Airway epithelial cell (primary cell): ENCODE data around the gene PMVK. TPM values are rescaled to one million over a fixed set of nuclear protein-coding genes. Genes with fewer than 3 reads are reported as not detected.

Experiments
- total RNA-seq: library from RNA; depleted of rRNA; stranded (reverse); fragments of >200 nt; gene quantifications from 2 replicates; pipeline ENCODE4 v1.2.3, GENCODE V29; 2015

PMVK gene
- 13.7 and 14.2 TPM in 2 replicates for total RNA-seq

DNA sequence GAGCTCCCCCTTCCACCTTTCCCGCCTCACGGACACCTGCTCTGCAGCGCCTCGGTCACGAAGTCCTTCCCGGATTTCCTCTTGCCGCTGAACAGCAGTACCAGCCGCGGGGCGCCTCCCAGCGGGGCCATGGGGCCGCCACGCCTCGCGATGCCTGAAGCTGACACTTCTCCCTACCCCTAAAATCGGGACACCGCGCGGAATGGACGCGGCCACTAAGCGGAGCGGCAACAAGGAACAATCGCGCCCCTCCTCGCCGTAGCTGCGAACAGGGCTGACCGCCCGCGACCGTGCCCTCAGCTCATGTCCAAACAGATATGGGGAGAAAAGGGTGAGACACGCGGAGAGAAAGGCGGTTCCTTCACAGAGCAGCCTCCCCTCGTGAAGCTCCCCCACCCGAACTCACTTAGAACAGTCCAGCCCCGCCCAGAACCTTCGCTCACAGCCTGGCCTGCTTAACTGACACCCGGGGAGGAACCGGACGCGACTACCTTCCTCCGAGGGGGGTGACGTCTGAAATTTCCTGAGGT lies at the start of gene PMVK:
Gene PMVK, minus strand, starts transcription at position 165 of the 530 bp plus-strand sequence. Its CDS starts 34 bp downstream, at position 131.

DNA sequence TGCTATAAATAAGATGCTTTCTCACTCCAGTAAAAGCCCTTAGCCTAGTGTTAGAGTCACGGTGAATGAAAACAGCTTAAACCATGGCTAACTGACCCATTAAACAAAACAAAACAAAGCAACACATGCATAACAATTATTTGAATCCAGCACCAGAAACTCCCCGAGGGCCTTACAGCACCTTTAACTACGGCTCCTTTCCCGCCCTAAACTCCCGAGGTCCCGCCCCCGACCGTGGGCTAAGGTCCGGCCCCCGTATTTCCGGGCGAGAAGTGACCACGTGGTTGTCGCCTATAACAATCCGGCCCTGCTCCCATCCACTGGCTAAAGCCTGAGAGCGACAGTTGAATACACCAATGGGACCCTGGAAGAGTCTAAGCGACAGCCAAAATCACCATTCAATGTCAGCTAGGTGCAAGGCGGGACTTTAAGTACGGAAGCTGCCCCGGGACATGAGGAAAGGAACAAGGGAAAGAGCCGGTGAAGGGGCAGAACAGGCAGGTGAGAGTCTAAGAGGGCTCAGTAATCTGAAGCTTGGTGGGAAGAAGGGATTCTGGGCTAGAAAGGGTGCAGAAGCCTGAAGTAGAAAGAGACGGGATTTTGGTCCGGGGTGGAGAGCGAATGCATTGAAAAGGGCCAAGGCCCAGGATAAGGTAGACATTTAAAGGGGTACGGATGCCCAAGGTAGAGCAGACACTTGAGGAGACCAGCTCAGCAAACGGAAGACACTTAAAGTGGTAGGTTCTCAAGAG lies 46.6 kb upstream of the PMVK start, which contains the start of gene FLAD1:
Gene FLAD1, plus strand, starts transcription at position 448 of the 752 bp plus-strand sequence. CDS start 351 bp downstream, outside the sequence.

GRCh38 chr1:154974102-154974807 lies 37.7 kb upstream of the PMVK start, which contains the start of gene CKS1B:
TSS of gene CKS1B (plus strand) at chr1:154974681. CDS start at chr1:154974746, 65 bp downstream.

DNA sequence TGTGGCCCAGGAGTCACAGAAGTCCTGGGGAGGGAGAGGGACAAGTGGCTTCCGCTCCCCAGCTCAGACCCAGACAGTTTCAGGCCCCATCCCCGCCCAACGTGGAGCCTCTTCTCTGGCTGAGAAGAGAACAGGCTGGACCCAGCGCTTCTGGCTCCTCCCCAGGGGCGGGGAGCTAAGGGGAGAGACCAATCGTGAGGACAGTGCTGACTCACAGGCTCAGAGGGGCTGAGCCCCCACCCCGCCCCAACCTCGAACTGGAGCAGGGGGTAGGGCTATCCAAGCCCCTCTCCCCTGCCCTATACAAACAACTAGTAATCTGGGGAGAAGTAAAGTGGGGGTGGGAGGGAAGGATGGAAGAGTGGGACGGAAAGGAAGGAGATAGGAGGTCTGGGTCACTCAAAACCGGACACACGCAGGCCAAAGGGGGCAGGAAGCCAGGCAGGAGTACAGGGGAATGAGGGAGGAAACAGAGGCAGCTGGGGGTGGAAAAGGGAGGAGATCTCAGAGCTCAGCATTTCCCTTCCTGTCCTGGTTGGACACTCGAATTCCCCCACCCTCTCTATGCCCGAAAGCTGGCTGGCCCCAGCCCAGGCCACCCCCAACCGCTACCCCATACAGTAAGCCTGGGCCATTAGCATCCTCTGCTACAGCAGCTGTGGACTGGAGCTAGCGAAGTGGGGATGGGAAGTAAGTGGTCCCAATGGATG lies 34.3 kb upstream of the PMVK start, which contains the start of gene SHC1:
Gene SHC1, minus strand, starts transcription at position 117 of the 710 bp plus-strand sequence. CDS start 221 bp downstream, outside the sequence.

DNA sequence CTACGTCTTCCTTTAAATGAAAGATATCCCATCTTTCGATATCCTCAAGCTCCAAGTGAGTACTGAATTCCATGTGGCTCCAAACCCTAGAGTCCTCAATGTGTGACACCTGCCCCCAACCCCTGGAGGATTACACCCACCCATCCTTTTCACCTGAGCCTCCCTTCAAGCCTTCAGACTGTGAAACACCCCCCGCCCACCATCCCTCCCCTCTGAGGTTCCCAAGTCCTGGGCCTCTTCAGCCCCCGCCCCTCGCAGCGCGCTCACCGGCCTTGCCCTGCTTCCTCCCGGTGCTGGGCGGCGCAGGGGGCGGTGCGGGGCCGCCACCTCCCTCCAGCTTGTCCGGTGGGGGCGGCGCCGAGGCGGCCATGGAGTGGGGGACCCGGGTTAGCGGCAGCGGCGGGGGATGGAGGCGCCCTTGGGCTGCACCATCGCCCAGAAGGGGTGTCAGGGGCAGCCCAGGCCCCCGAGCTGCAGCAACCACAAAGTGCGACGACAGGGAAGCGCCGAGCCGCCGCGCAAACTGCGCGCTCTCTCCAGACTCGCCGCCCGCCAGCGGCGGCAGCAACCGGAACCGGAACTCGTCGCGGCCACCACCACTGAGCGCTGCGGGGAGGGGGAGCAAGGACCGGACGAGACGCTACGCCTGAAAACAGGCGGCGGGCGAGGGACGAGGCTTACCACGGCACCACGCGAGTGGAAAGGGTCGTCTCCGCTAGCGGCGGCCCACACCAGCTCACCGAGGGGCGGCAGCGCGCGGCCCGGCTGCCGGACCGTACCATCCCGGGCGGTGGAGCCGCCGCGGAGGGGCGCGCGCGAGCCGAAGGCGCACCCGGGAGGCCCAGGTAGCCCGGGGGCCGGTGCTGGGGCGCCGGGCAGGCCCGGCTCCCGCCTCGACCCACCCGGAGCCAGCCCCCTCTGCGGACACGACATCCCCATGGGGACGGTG lies 25.0 kb upstream of the PMVK start, which contains the start of gene PYGO2:
Gene PYGO2, minus strand, starts transcription at position 576 of the 949 bp plus-strand sequence. Its CDS starts 206 bp downstream, at position 370.

GRCh38 chr1:154955718-154956543 lies 19.4 kb upstream of the PMVK start, which contains the start of gene PBXIP1:
TSS of gene PBXIP1 (minus strand) at chr1:154956099. CDS start at chr1:154953721, 2,378 bp downstream.

Other genes with a start within 250 kb of the PMVK start
- gene KCNN3, start 66.4 kb downstream of the PMVK start, total RNA-seq = 0.07 TPM in 1 of 2 replicates, not detected in the other
- 27.4 and 28.8 TPM in 2 replicates for gene PBXIP1, start 19.4 kb upstream of the PMVK start, total RNA-seq
- gene PYGO2, start 25.1 kb upstream of the PMVK start, total RNA-seq = 15.3 and 24.6 TPM in 2 replicates
- gene SHC1, start 34.0 kb upstream of the PMVK start, total RNA-seq = 256 and 325 TPM in 2 replicates
- gene CKS1B, start 38.0 kb upstream of the PMVK start, total RNA-seq = 208 and 242 TPM in 2 replicates
- gene FLAD1, start 46.6 kb upstream of the PMVK start, total RNA-seq = 32.0 and 42.0 TPM in 2 replicates
- 0.92 TPM in 1 of 2 replicates, not detected in the other for gene LENEP, start 56.9 kb upstream of the PMVK start, total RNA-seq
- 67.2 and 89.0 TPM in 2 replicates for gene ZBTB7B, start 66.1 kb upstream of the PMVK start, total RNA-seq
- 0.07 TPM in 1 of 2 replicates, not detected in the other for gene DCST2, start 97.1 kb upstream of the PMVK start, total RNA-seq
- gene DCST1, start 97.1 kb upstream of the PMVK start, total RNA-seq = not detected in 2 replicates
- gene ADAM15, start 114.6 kb upstream of the PMVK start, total RNA-seq = 296 and 381 TPM in 2 replicates
- gene EFNA4, start 127.0 kb upstream of the PMVK start, total RNA-seq = 25.0 and 26.7 TPM in 2 replicates
- 20.9 and 33.1 TPM in 2 replicates for gene EFNA3, start 142.1 kb upstream of the PMVK start, total RNA-seq
- 26.1 and 41.9 TPM in 2 replicates for gene EFNA1, start 191.2 kb upstream of the PMVK start, total RNA-seq
- gene SLC50A1, start 199.1 kb upstream of the PMVK start, total RNA-seq = 46.4 and 54.8 TPM in 2 replicates
- 32.6 and 44.4 TPM in 2 replicates for gene DPM3, start 203.8 kb upstream of the PMVK start, total RNA-seq
- gene KRTCAP2, start 236.6 kb upstream of the PMVK start, total RNA-seq = 88.1 and 130 TPM in 2 replicates
- gene TRIM46, start 237.1 kb upstream of the PMVK start, total RNA-seq = 1.8 and 3.0 TPM in 2 replicates